Measurements from ENCODE around the gene SH3BGRL2.

GRCh38 chr6:79622364-79622763, 8.8 kb upstream of the SH3BGRL2 start:
- TF ChIP-seq FOXA1 (IDR thresholded peaks at IDR 0.05) = no peak
- TF ChIP-seq LEF1 (IDR thresholded peaks at IDR 0.05; ENCODE audit: borderline replicate concordance) = no peak
- TF ChIP-seq TARDBP (IDR thresholded peaks at IDR 0.05) = no peak
- TF ChIP-seq ZNF384 (IDR thresholded peaks at IDR 0.05) = no peak
- TF ChIP-seq PKNOX1 (IDR thresholded peaks at IDR 0.05) = no peak
- no peak for TF ChIP-seq SP1 (IDR thresholded peaks at IDR 0.05)
- no peak for TF ChIP-seq SUZ12 (IDR thresholded peaks at IDR 0.05)
- no peak for TF ChIP-seq FOXM1 (IDR thresholded peaks at IDR 0.05; ENCODE audit: borderline replicate concordance)
- no peak for TF ChIP-seq CTBP1 (IDR thresholded peaks at IDR 0.05; ENCODE audit: borderline replicate concordance)
- TF ChIP-seq FOXK2 (IDR thresholded peaks at IDR 0.05) = no peak
- no peak for TF ChIP-seq L3MBTL2 (conservative IDR thresholded peaks at IDR 0.05)
